ENCODE results near the gene CPNE2. TPM values are rescaled to one million over a fixed set of nuclear protein-coding genes. Genes with fewer than 3 reads are reported as not detected.
A peak's percentile ranks its signal among the peaks of the same experiment; 100 is the strongest.

CPNE2 gene
- total RNA-seq, 1 experiment from 2014 or later, result 43.4 TPM

- intact Hi-C loops (cut with micrococcal nuclease; ENCODE audit: unreplicated experiment) (no loop called here), in situ Hi-C loops (cut with HindIII; ENCODE audit: low pct_unique_long_range_greater_than_20kb, low sequenced_read_pairs) (no loop called here)
- Histone ChIP-seq H3K4me1 (ENCODE audit: control insufficient read depth, insufficient read depth, low read length) (peaks cover 30% of the 10 kb centered on the region), H3K27ac (ENCODE audit: low read length) (peak overlapping the region; percentile 34; the same call in 1 of the 2 replicates), H3K27me3 (ENCODE audit: control insufficient read depth, insufficient read depth, low read length) (no peaks in the 10 kb centered on the region), H3K9me3 (ENCODE audit: control insufficient read depth, insufficient read depth, low read depth, low read length) (no peaks in the 10 kb centered on the region), H3K36me3 (ENCODE audit: control insufficient read depth, insufficient read depth, low read length) (no peaks in the 10 kb centered on the region), H3K4me3 (ENCODE audit: low read depth in 2 of 2, low read length in 2 of 2) (no peak overlapping the region)
- no peak for TF ChIP-seq REST (IDR thresholded peaks at IDR 0.05; ENCODE audit: insufficient read depth in 1 of 2, low read depth in 2 of 2, low read length in 1 of 2)
- no peak for TF ChIP-seq SIN3A (IDR thresholded peaks at IDR 0.05; ENCODE audit: borderline replicate concordance, insufficient read depth, low read depth, low read length)
- no peak for TF ChIP-seq POLR2AphosphoS5 (IDR thresholded peaks at IDR 0.05; ENCODE audit: low read depth, low read length)
- TF ChIP-seq CTCF (IDR thresholded peaks at IDR 0.05), result no peak
- TF ChIP-seq TCF7L2 (IDR thresholded peaks at IDR 0.05; ENCODE audit: low read depth, low read length), result no peak
- ATAC-seq, result no peak
- no TSS peak for BruUV-seq (replicated peaks)
- ChIA-PET CTCF (interaction anchor here (0.7 kb wide), 1 partner anchor 18 kb away, joined by 3 read pairs; no protein-coding TSS in a partner anchor), POLR2A (no interaction called here)
- no peak for DNase-seq (ENCODE audit: low read depth, low spot score)
These were observed 104.4 kb downstream of the CPNE2 start for GRCh38 chr16:57196753-57197152.

Other genes with a start within 250 kb of the CPNE2 start
- 0.15 TPM for gene SLC12A3, start 227.4 kb upstream of the CPNE2 start, total RNA-seq (2021; ENCODE audit: unreplicated experiment)
- 45.2 TPM for gene HERPUD1, start 160.4 kb upstream of the CPNE2 start, total RNA-seq (2021; ENCODE audit: unreplicated experiment)
- not detected for gene CETP, start 130.6 kb upstream of the CPNE2 start, total RNA-seq (2021; ENCODE audit: unreplicated experiment)
- 8.8 TPM for gene NLRC5, start 103.0 kb upstream of the CPNE2 start, total RNA-seq (2021; ENCODE audit: unreplicated experiment)
- 67.6 TPM for gene PSME3IP1, start 93.5 kb downstream of the CPNE2 start, total RNA-seq (2021; ENCODE audit: unreplicated experiment)
- gene RSPRY1, start 93.7 kb downstream of the CPNE2 start, total RNA-seq (2021; ENCODE audit: unreplicated experiment), result 29.4 TPM
- gene ARL2BP, start 152.7 kb downstream of the CPNE2 start, total RNA-seq (2021; ENCODE audit: unreplicated experiment), result 47.7 TPM
- 0.72 TPM for gene PLLP, start 192.1 kb downstream of the CPNE2 start, total RNA-seq (2021; ENCODE audit: unreplicated experiment)